Lower lobe of right lung (tissue), 1 donor: Measurements from ENCODE around the gene LRP6. TPM values are rescaled to one million over a fixed set of nuclear protein-coding genes. Genes with fewer than 3 reads are reported as not detected.

Source experiments
- microRNA-seq: library from miRNA; unstranded; fragments of <30 nt; microRNA quantifications from one replicate; pipeline ENCODE4 v1.2.0, GENCODE V29; 2020; ENCODE audit warnings: borderline number of aligned reads
- total RNA-seq: library from RNA; stranded (reverse); fragmentation: NEBNext Ultra II Directional; extraction: Animal tissue kit (Norgen Biotek cat#: 25700); gene quantifications from one replicate; pipeline ENCODE4 v1.2.1, GENCODE V29; 2021
- donor health status: DM: no; HTN: yes; CAD: no; lungs with severe emphysema.

LRP6 gene
- total RNA-seq, 1 donor from 2014 or later = 47.4 TPM

Small RNAs within 50 kb of the gene (microRNA-seq; reads per million reads assigned to microRNA genes)
- gene MIR1244-4 = not detected

Other genes starting within 250 kb of the LRP6 start
- 2.6 TPM for gene BCL2L14, start 196.1 kb downstream of the LRP6 start, total RNA-seq
- 23.7 TPM for gene MANSC1, start 83.2 kb upstream of the LRP6 start, total RNA-seq
- 10.1 TPM for gene BORCS5, start 90.0 kb upstream of the LRP6 start, total RNA-seq